GM13977 (cell line): ENCODE data around the gene ACSM6.
"Not testable (repeated sequence)": the region's sequence is repeated elsewhere in the genome, so short reads cannot be mapped to it uniquely, and the experiment has no call there.

ENCODE experiments used
- DNase-seq: peaks from one replicate; pipeline ENCODE4 v3.0.0; 2012; ENCODE audit warnings: low spot score
- in situ Hi-C: fragments of 300-500 bp; cut with MboI; formaldehyde crosslinking; loops from one replicate; pipeline ENCODE4 v1.12.0; 2022; ENCODE audit warnings: low sequenced_read_pairs, low pct_unique_long_range_greater_than_20kb, mixed read lengths, inconsistent platforms; ENCODE audit not compliant: unreplicated experiment
- TF ChIP-seq, protein P1 (sequence below): IDR thresholded peaks from 2 replicates; pipeline ENCODE4 v1.5.1; 2012; ENCODE audit warnings: mild to moderate bottlenecking, control low read depth; ENCODE audit not compliant: insufficient read depth; ENCODE audit errors: extremely low read depth, missing control alignments

Gene ACSM6

DNA sequence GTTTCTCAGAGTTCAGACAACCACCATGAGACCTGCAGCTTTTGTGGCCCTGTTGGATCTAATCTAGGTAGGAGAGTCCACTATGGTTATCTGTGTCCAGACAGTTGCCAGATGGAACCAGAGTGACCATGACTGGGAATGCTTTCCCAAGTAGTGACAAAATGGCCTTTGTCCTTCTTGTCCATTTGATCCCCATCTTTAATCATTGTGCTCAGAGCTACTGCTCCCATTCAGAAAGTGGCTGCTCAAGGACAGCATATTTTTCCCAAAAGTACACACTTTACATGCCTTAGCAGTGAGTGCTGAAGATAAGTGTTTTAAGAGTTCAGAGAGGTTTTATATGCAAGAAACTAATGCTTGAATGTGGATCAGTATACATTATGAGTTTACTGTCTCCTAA is 5.4 kb upstream of the ACSM6 start:
- TF ChIP-seq, protein P1, sequence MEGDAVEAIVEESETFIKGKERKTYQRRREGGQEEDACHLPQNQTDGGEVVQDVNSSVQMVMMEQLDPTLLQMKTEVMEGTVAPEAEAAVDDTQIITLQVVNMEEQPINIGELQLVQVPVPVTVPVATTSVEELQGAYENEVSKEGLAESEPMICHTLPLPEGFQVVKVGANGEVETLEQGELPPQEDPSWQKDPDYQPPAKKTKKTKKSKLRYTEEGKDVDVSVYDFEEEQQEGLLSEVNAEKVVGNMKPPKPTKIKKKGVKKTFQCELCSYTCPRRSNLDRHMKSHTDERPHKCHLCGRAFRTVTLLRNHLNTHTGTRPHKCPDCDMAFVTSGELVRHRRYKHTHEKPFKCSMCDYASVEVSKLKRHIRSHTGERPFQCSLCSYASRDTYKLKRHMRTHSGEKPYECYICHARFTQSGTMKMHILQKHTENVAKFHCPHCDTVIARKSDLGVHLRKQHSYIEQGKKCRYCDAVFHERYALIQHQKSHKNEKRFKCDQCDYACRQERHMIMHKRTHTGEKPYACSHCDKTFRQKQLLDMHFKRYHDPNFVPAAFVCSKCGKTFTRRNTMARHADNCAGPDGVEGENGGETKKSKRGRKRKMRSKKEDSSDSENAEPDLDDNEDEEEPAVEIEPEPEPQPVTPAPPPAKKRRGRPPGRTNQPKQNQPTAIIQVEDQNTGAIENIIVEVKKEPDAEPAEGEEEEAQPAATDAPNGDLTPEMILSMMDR, result no peak
- DNase-seq, result no peak
- in situ Hi-C loops, result loop anchor here (10.0 kb wide), 1 partner anchor 176 kb away; no protein-coding TSS in a partner anchor

DNA sequence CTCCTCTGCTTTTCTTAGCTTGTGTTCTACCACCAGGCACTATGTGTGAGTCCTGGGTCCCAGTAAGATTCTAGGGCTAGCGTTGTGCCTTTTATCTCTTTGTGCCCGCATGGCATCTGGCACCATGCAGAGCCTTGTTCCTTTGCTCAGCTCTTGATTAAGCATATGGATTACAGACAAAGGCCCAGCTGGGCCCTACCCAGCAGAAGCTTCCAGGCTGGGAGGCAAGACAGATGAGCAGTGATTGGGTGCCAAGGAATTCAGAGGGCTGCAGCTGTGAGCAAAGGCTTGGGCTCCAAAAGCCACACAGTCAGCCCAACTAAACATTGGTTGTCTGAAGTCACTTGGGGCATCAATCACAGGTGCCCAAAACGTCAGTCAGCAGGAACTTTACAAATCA is 2.0 kb downstream of the ACSM6 start:
- in situ Hi-C loops, result no loop called here
- DNase-seq, result no peak
- TF ChIP-seq, protein P1, result no peak

DNA sequence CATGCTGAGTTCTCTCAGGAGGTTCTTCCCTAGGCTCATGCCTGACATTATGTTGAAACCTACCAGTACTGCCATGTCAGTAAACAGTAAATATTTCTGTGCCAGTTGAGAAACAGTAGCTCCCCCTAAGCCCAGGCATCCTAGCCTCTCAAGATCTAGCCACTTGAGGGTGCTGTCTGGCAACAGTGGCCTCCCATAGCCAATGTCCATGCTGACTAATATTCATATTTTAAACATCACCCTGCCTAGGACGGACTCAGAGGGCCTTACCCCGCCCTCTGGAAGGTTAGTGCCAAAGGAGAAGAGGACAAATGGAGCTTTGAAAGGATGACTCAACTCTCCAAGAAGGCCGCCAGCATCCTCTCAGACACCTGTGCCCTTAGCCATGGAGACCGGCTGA is 7.7 kb downstream of the ACSM6 start:
- in situ Hi-C loops, result no loop called here
- DNase-seq, result no peak

DNA sequence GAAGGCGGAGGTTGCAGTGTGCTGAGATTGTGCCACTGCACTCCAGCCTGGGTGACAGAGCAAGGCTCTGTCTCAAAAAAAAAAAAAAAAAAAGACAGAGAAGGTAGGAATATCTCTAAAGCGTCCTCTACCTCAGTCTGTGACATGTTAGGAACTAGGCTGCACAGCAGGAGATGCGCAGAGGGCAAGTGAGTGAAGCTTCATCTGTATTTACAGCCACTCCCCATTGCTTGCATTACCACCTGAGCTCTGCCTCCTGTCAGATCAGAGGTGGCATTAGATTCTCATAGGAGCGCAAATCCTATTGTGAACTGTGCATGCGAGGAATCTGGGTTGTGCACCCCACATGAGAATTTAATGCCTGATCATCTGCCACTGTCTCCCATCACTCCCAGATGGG is 8.8 kb downstream of the ACSM6 start:
- DNase-seq, in situ Hi-C loops: not testable (repeated sequence)

More for the DNA sequence above, 7.7 kb downstream of the ACSM6 start:
- TF ChIP-seq, protein P1, result peak; percentile 18

DNA sequence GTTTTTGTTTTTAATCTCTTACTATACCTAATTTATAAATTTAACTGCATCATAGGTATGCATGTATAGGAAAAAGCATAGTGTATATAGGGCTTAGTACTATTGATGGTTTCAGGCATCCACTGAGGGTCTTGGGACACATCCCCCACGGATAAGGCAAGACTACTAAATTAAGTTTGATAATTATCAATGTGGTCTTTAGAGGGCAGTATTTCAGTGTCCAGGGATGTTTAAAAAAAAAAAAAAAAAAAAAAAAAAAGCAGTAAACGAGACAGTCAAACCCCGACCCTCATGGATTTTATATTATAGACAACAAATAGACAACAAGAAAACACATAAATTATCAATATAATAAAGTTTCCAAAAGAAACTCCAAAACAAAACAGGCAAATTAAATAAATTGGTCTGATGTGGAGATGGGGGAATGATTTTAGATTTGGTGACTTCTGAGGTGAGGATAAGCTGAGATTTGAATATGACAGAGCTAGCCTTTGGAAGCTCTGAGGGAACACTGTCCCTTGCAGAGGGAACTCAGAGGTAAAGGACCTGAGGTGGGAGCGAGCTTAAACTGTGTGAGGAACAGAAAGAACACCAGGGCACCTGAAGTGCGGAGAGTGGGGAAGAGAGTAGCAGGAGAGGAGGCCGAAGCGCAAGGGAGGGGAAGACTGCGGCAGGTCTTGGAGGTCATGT is 14.8 kb downstream of the ACSM6 start:
- no peak for DNase-seq
- in situ Hi-C loops, result no loop called here
- TF ChIP-seq, protein P1, result no peak

DNA sequence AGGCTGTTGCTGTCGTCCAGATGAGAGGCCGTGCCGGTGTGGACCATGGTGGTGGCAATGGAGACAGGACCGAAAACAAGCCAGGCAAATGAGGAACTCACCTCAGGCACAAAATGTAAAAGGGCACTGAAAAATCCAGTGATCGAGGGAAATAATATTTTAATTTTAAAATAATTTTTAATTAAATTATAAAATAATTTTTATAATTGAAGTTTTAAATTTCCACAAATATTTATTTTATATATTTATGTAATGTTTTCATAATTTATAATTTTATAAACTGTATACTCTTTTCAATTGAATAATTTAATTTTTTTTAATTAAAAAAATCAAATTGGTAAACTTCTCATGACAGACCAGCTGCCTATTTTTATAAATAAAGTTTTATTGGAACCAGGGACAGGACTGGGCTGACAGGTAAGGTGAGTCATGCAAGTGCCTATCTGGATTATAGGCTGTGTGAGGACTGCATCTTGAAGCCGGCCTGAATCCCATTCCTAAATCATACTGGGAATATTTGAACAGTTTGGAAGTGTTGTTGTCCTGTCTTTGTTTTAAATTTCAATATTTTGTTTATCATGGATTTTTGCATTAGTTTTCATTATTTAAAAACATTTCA is 15.6 kb downstream of the ACSM6 start:
- no peak for DNase-seq
- TF ChIP-seq, protein P1, result no peak
- in situ Hi-C loops, result no loop called here

DNA sequence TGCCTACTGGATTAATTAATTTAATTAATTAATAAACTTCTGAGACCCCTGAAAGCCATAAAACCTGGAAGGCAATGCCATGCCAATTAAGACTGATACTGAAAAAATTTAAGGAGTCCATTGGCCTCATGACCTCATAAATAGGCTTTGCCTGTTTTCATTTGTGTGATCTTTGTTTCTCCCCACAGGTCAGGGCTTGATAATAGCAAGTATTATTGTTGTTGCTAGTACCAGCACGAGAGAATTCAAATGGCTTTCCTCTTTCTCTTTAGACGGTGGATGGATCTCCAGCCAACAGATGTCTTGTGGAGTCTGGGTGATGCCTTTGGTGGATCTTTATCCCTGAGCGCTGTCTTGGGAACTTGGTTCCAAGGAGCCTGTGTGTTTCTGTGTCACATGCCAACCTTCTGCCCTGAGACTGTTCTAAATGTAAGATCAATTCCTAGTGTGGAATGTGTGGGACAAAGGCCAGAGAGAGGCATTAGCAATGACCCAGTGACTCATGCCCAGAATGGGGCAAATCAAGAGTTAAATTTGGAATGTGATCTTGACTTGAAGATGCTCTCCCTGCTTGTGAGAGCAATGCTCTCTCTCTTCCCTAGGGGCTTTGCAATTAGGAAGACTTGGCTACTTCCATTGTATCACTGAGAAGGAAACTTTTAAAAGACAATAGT is 17.7 kb downstream of the ACSM6 start:
- DNase-seq, result no peak
- in situ Hi-C loops, result no loop called here
- TF ChIP-seq, protein P1, result no peak
